Nephron (organoid): Measurements from ENCODE around the gene KCNN3.

Experiments
- H3K27ac Mint-ChIP-seq, 3 experiments: 2 replicates each; pipeline ENCODE4 v1.8.0; 2020; ENCODE audit warnings: mixed read lengths in 3 of 3, mild to moderate bottlenecking in 2 of 3, moderate library complexity in 1 of 3
- H3K27me3 Mint-ChIP-seq: 2 replicates; pipeline ENCODE4 v1.8.0; 2021; ENCODE audit warnings: low read depth, mild to moderate bottlenecking, moderate library complexity, mixed read lengths
- H3K36me3 Mint-ChIP-seq: 2 replicates; pipeline ENCODE4 v1.8.0; 2020; ENCODE audit warnings: low read depth, mixed read lengths
- H3K4me1 Mint-ChIP-seq: 2 replicates; pipeline ENCODE4 v1.8.0; 2020; ENCODE audit warnings: mixed read lengths
- H3K4me3 Mint-ChIP-seq, 3 experiments: 2 replicates each; pipeline ENCODE4 v1.8.0; 2020; ENCODE audit warnings: mild to moderate bottlenecking in 3 of 3, mixed read lengths in 3 of 3, moderate library complexity in 2 of 3
- H3K9me3 Mint-ChIP-seq: 2 replicates; pipeline ENCODE4 v1.8.0; 2020; ENCODE audit warnings: mixed read lengths
- CTCF ChIP-seq, 3 experiments: fragments of 200-600 bp; sonication (generic); IDR thresholded peaks; one replicate each; pipeline ENCODE4 v1.5.0; 2021; ENCODE audit warnings: antibody characterized with exemption in 3 of 3; ENCODE audit not compliant: unreplicated experiment in 3 of 3

The KCNN3 gene

GRCh38 chr1:154865442-154866256 lies 4.4 kb downstream of the KCNN3 start:
- peaks cover 86% of the 10 kb centered on the region for H3K4me1 Mint-ChIP-seq
- H3K36me3 Mint-ChIP-seq = no peaks in the 10 kb centered on the region
- no peak for TF ChIP-seq CTCF (IDR thresholded peaks at IDR 0.05; ENCODE audit: unreplicated experiment in 3 of 3)
- H3K9me3 Mint-ChIP-seq = no peaks in the 10 kb centered on the region
- H3K27me3 Mint-ChIP-seq = peaks cover 53% of the 10 kb centered on the region
- H3K27ac Mint-ChIP-seq = peak overlapping the region in 2 of 3 experiments; percentile 42 to 83
- peak overlapping the region; percentile 6 to 86 (median 25) for H3K4me3 Mint-ChIP-seq

- Mint-ChIP-seq H3K9me3 (no peaks in the 10 kb centered on the region), H3K4me3 (peak overlapping the region in 2 of 3 experiments; percentile 31 to 39), H3K4me1 (peaks cover 87% of the 10 kb centered on the region), H3K27me3 (peaks cover 45% of the 10 kb centered on the region), H3K36me3 (no peaks in the 10 kb centered on the region), H3K27ac (peak overlapping the region in 2 of 3 experiments; percentile 52 to 53)
- no peak for TF ChIP-seq CTCF (IDR thresholded peaks at IDR 0.05; ENCODE audit: unreplicated experiment in 3 of 3)
Observed at GRCh38 chr1:154864189-154864975, 5.7 kb downstream of the KCNN3 start.

GRCh38 chr1:154863315-154864174 lies 6.5 kb downstream of the KCNN3 start:
- Mint-ChIP-seq H3K27ac (peak overlapping the region; percentile 4 to 29 (median 4)), H3K4me3 (peak overlapping the region in 1 of 3 experiments; percentile 0), H3K27me3 (peaks cover 40% of the 10 kb centered on the region), H3K4me1 (peaks cover 79% of the 10 kb centered on the region), H3K9me3 (no peaks in the 10 kb centered on the region), H3K36me3 (no peaks in the 10 kb centered on the region)
- peak; percentile 57 to 69 (median 68) for TF ChIP-seq CTCF (IDR thresholded peaks at IDR 0.05; ENCODE audit: unreplicated experiment in 3 of 3)

GRCh38 chr1:154862907-154863306 lies 7.2 kb downstream of the KCNN3 start:
- Mint-ChIP-seq H3K4me3 (peak overlapping the region in 1 of 3 experiments; percentile 0), H3K9me3 (no peaks in the 10 kb centered on the region), H3K27ac (peak overlapping the region; percentile 29 to 59 (median 35)), H3K4me1 (peaks cover 74% of the 10 kb centered on the region), H3K36me3 (no peaks in the 10 kb centered on the region), H3K27me3 (peaks cover 36% of the 10 kb centered on the region)
- no peak for TF ChIP-seq CTCF (IDR thresholded peaks at IDR 0.05; ENCODE audit: unreplicated experiment in 3 of 3)

GRCh38 chr1:154861607-154862094 lies 8.4 kb downstream of the KCNN3 start:
- H3K27ac Mint-ChIP-seq = peak overlapping the region in 2 of 3 experiments; percentile 59 to 70
- peaks cover 69% of the 10 kb centered on the region for H3K4me1 Mint-ChIP-seq
- no peak for TF ChIP-seq CTCF (IDR thresholded peaks at IDR 0.05; ENCODE audit: unreplicated experiment in 3 of 3)
- H3K9me3 Mint-ChIP-seq = no peaks in the 10 kb centered on the region
- no peaks in the 10 kb centered on the region for H3K36me3 Mint-ChIP-seq
- peak overlapping the region in 2 of 3 experiments; percentile 35 to 47 for H3K4me3 Mint-ChIP-seq
- H3K27me3 Mint-ChIP-seq = peaks cover 32% of the 10 kb centered on the region
